Subcutaneous abdominal adipose tissue (tissue), 5 donors: ENCODE results near the gene PDE4D.
A peak's percentile ranks its signal among the peaks of the same experiment; 100 is the strongest.
"Not testable (repeated sequence)": the region's sequence is repeated elsewhere in the genome, so short reads cannot be mapped to it uniquely, and the experiment has no call there.

Source experiments
- H3K27ac ChIP-seq: one replicate; pipeline ENCODE4 v1.7.0; 2013; ENCODE audit warnings: low read depth, mild to moderate bottlenecking, inconsistent platforms, low read length, moderate library complexity
- H3K27me3 ChIP-seq, 5 donors: one replicate each; pipeline ENCODE4 v1.7.0; 2013; ENCODE audit warnings: low read length in 5 of 5, inconsistent platforms in 1 of 5; ENCODE audit not compliant: control insufficient read depth in 5 of 5, insufficient read depth in 4 of 5
- H3K36me3 ChIP-seq, 5 donors: one replicate each; pipeline ENCODE4 v1.7.0; 2013; ENCODE audit warnings: low read length in 5 of 5; ENCODE audit not compliant: control insufficient read depth in 5 of 5, insufficient read depth in 5 of 5
- H3K4me1 ChIP-seq, 5 donors: one replicate each; pipeline ENCODE4 v1.7.0; 2013; ENCODE audit warnings: low read length in 5 of 5, mild to moderate bottlenecking in 3 of 5, moderate library complexity in 1 of 5; ENCODE audit not compliant: control insufficient read depth in 5 of 5, insufficient read depth in 5 of 5
- H3K4me3 ChIP-seq, 5 donors: one replicate each; pipeline ENCODE4 v1.7.0; 2013; ENCODE audit warnings: low read length in 5 of 5, low read depth in 1 of 5
- H3K9ac ChIP-seq, 5 donors: one replicate each; pipeline ENCODE4 v1.7.0; 2013; ENCODE audit warnings: low read length in 5 of 5, mild to moderate bottlenecking in 4 of 5, moderate library complexity in 3 of 5
- H3K9me3 ChIP-seq, 5 donors: one replicate each; pipeline ENCODE4 v1.7.0; 2013; ENCODE audit warnings: low read length in 5 of 5; ENCODE audit not compliant: control insufficient read depth in 5 of 5
- donor health status: healthy.
- donor health status: healthy.
- donor health status: healthy.
- donor health status: healthy.
- donor health status: healthy.

The PDE4D gene

GRCh38 chr5:59790376-59790775 is 103.2 kb downstream of the PDE4D start:
- H3K27me3 ChIP-seq: no peaks in the 10 kb centered on the region
- no peaks in the 10 kb centered on the region for H3K36me3 ChIP-seq
- H3K27ac ChIP-seq: peak overlapping the region; percentile 72
- H3K9ac ChIP-seq: peak overlapping the region in 2 of 5 donors; percentile 16 to 41
- peak overlapping the region in 2 of 5 donors; percentile 6 to 38 for H3K4me3 ChIP-seq
- no peaks in the 10 kb centered on the region for H3K9me3 ChIP-seq
- H3K4me1 ChIP-seq: peaks cover 0 to 22% (median under 1%) of the 10 kb centered on the region in 5 donors

GRCh38 chr5:59789894-59790293 is 103.6 kb downstream of the PDE4D start:
- H3K4me1 ChIP-seq: peaks cover 0 to 21% (median 0%) of the 10 kb centered on the region in 5 donors
- H3K36me3 ChIP-seq: no peaks in the 10 kb centered on the region
- no peaks in the 10 kb centered on the region for H3K9me3 ChIP-seq
- H3K4me3 ChIP-seq: no peak overlapping the region
- H3K27ac ChIP-seq: peak overlapping the region; percentile 72
- peak overlapping the region in 1 of 5 donors; percentile 41 for H3K9ac ChIP-seq
- H3K27me3 ChIP-seq: no peaks in the 10 kb centered on the region

DNA sequence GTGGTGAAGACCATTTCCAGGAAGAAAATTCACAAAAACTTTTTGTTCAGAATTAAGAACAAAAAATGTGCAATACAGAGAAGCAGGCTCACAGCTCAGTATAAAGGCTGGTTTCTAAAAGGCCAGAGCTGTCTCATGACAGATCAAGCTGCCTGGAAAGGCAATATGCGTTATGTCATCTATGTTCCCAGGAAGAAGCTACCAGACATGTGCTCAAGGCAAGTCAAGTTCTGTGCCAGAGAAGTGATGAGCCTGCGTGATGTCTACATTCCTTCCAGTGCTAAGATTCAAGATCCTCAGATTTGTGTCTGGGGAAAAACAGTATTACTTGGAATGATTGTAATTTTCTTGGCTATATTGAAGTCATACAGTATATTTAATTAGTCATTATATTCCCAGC is 104.3 kb downstream of the PDE4D start:
- H3K36me3 ChIP-seq: no peaks in the 10 kb centered on the region
- H3K9ac ChIP-seq: no peak overlapping the region
- H3K27me3 ChIP-seq: no peaks in the 10 kb centered on the region
- peaks cover 0 to 21% (median 0%) of the 10 kb centered on the region in 5 donors for H3K4me1 ChIP-seq
- no peaks in the 10 kb centered on the region for H3K9me3 ChIP-seq
- no peak overlapping the region for H3K4me3 ChIP-seq
- H3K27ac ChIP-seq: no peak overlapping the region

DNA sequence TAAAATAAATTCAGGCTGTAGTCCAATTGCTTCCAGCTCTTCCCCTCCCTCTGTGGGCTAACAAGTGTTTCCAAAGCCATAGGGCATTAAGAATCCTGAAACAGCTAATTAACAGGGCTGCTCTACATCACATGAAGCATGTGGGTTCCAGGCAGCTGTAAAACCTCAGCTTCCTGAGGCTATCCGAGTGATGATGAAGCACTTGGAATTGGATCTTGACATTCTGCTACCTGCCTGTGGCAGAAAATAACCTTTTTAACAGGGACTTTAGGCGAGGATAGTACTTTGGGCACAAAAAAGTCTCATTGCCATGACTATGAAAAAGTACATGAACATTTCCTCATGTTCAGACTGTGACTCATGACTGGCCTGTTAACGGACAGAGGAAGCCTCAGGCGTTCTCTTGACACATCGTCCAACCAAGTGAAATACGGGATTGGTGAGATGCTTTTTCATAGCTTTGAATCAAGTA is 107.2 kb downstream of the PDE4D start:
- Histone ChIP-seq H3K27ac (no peak overlapping the region), H3K9ac (no peak overlapping the region), H3K4me3 (no peak overlapping the region), H3K36me3 (no peaks in the 10 kb centered on the region), H3K27me3 (no peaks in the 10 kb centered on the region), H3K4me1 (peaks cover 0 to 7% (median 0%) of the 10 kb centered on the region in 5 donors), H3K9me3 (no peaks in the 10 kb centered on the region)

- peaks cover 0 to 1% (median 0%) of the 10 kb centered on the region in 5 donors for H3K4me1 ChIP-seq
- no peaks in the 10 kb centered on the region for H3K36me3 ChIP-seq
- no peaks in the 10 kb centered on the region for H3K27me3 ChIP-seq
- no peak overlapping the region for H3K27ac ChIP-seq
- H3K9ac ChIP-seq: no peak overlapping the region
- no peaks in the 10 kb centered on the region for H3K9me3 ChIP-seq
- H3K4me3 ChIP-seq: no peak overlapping the region
Measured at GRCh38 chr5:59785676-59786333, 107.7 kb downstream of the PDE4D start.

GRCh38 chr5:59784708-59785107 is 108.8 kb downstream of the PDE4D start:
- not testable (repeated sequence) for H3K27ac ChIP-seq, H3K9ac ChIP-seq, H3K36me3 ChIP-seq, H3K4me3 ChIP-seq, H3K4me1 ChIP-seq, H3K9me3 ChIP-seq, H3K27me3 ChIP-seq

DNA sequence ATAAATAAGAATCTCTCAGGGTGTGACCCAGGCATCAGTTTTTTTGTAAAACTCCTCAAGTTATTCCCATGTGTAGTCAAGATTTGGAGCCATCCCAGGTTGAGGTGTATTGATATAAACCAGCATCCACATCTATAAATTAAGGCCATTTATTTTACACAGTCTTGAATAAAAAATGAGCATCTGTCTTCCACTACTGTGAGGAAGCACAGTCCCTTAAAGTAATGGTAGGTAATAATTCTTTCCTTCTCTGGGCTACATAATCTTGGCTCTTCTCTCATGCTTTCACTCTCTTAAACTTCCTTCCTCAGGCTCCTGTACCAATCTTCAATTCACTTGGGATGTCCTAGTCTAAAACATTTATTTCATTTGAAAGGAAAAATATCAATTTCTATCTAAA is 110.3 kb downstream of the PDE4D start:
- no peaks in the 10 kb centered on the region for H3K4me1 ChIP-seq
- H3K4me3 ChIP-seq: no peak overlapping the region
- H3K27me3 ChIP-seq: no peaks in the 10 kb centered on the region
- H3K9me3 ChIP-seq: no peaks in the 10 kb centered on the region
- no peaks in the 10 kb centered on the region for H3K36me3 ChIP-seq
- H3K27ac ChIP-seq: no peak overlapping the region
- no peak overlapping the region for H3K9ac ChIP-seq

GRCh38 chr5:59782856-59783255 is 110.7 kb downstream of the PDE4D start:
- Histone ChIP-seq H3K36me3 (no peaks in the 10 kb centered on the region), H3K4me3 (no peak overlapping the region), H3K9me3 (no peaks in the 10 kb centered on the region), H3K27me3 (no peaks in the 10 kb centered on the region), H3K9ac (no peak overlapping the region), H3K4me1 (no peaks in the 10 kb centered on the region), H3K27ac (no peak overlapping the region)

DNA sequence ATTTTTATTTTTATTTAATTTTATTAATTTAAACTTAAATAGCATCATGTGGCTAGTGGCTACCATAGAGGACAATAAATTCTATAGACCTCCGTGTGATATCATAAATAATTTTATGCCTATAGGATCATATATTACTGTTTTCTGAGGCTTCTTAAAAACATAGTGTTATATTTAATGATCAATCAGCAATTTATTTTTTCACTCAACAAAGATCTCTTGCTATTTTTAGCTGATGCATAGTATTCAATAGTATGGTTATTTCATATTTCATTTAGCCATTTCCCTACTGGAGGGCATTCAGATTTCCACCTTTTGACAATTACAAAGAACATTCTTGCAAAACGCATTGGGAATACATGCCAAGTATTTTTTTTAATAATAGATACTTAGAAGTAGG is 114.1 kb downstream of the PDE4D start:
- H3K9me3 ChIP-seq: no peaks in the 10 kb centered on the region
- H3K9ac ChIP-seq: no peak overlapping the region
- no peaks in the 10 kb centered on the region for H3K4me1 ChIP-seq
- H3K4me3 ChIP-seq: no peak overlapping the region
- H3K27ac ChIP-seq: no peak overlapping the region
- H3K36me3 ChIP-seq: no peaks in the 10 kb centered on the region
- no peaks in the 10 kb centered on the region for H3K27me3 ChIP-seq

DNA sequence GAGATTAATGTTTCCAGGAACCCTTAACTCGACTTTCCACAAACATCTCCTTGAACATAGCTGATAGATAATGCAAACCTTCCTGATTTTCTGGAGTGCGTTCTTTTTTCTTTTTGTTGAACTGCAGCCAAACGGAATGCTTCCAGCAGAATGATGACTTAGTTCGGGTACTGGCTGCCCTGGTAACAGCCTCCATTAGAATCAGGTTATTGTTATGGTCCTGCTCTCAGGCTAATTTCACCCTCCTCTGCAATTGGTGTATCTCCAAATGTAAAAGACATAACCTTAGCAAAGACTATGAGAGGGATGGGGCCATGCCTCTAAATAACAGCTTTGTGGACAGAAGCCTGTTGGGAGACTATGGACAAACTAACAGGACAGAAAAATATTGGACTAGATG is 116.5 kb downstream of the PDE4D start:
- Histone ChIP-seq H3K36me3 (no peaks in the 10 kb centered on the region), H3K9ac (no peak overlapping the region), H3K4me1 (no peaks in the 10 kb centered on the region), H3K9me3 (no peaks in the 10 kb centered on the region), H3K27me3 (no peaks in the 10 kb centered on the region), H3K27ac (no peak overlapping the region), H3K4me3 (no peak overlapping the region)
